Amniotic stem cell (primary cell): ENCODE data around the gene AGO3.
A peak's percentile ranks its signal among the peaks of the same experiment; 100 is the strongest.
"Not testable (repeated sequence)": the region's sequence is repeated elsewhere in the genome, so short reads cannot be mapped to it uniquely, and the experiment has no call there.

Experiments
- DNase-seq: peaks from one replicate; lab custom pipeline; 2025; lab: John Stamatoyannopoulos, UW

The AGO3 gene

GRCh38 chr1:36008546-36009197, 77.8 kb downstream of the AGO3 start:
- peak; percentile 25 for DNase-seq

- DNase-seq: no peak
These were observed 83.9 kb downstream of the AGO3 start for GRCh38 chr1:36014722-36015220.

- DNase-seq: no peak
These were observed 85.8 kb downstream of the AGO3 start for GRCh38 chr1:36016686-36017085.

GRCh38 chr1:36023098-36023769, 92.3 kb downstream of the AGO3 start:
- DNase-seq: no peak

- not testable (repeated sequence) for DNase-seq
These were observed 93.1 kb downstream of the AGO3 start for GRCh38 chr1:36024024-36024423.

- no peak for DNase-seq
These were observed 93.9 kb downstream of the AGO3 start for GRCh38 chr1:36024847-36025246.

GRCh38 chr1:36027766-36028165, 96.9 kb downstream of the AGO3 start:
- DNase-seq: no peak

GRCh38 chr1:36031441-36031840, 100.5 kb downstream of the AGO3 start:
- no peak for DNase-seq

- DNase-seq: no peak
These were observed 103.8 kb downstream of the AGO3 start for GRCh38 chr1:36034692-36035091.

- no peak for DNase-seq
These were observed 104.2 kb downstream of the AGO3 start for GRCh38 chr1:36035154-36035553.

- no peak for DNase-seq
These were observed 109.3 kb downstream of the AGO3 start for GRCh38 chr1:36040238-36040637.

- DNase-seq: no peak
These were observed 120.9 kb downstream of the AGO3 start for GRCh38 chr1:36051821-36052220.

GRCh38 chr1:36053978-36054377, 123.1 kb downstream of the AGO3 start:
- no peak for DNase-seq

GRCh38 chr1:36055706-36056105, 124.8 kb downstream of the AGO3 start:
- no peak for DNase-seq

GRCh38 chr1:36062315-36062714, 131.4 kb downstream of the AGO3 start:
- DNase-seq: no peak

GRCh38 chr1:36067871-36068270, 137.0 kb downstream of the AGO3 start:
- DNase-seq: no peak

GRCh38 chr1:36068866-36069265, 138.0 kb downstream of the AGO3 start:
- DNase-seq: no peak

GRCh38 chr1:36070349-36070748, 139.4 kb downstream of the AGO3 start:
- no peak for DNase-seq

- DNase-seq: no peak
These were observed 146.2 kb downstream of the AGO3 start for GRCh38 chr1:36076979-36077573.

GRCh38 chr1:36080236-36080635, 149.3 kb downstream of the AGO3 start:
- no peak for DNase-seq

- no peak for DNase-seq
These were observed 149.9 kb downstream of the AGO3 start for GRCh38 chr1:36080801-36081200.

GRCh38 chr1:36081926-36082485, 151.1 kb downstream of the AGO3 start:
- DNase-seq: no peak

GRCh38 chr1:36083219-36083618, 152.3 kb downstream of the AGO3 start:
- DNase-seq: no peak
